Caco-2 (cell line): ENCODE data around the gene PTGES3. TPM values are rescaled to one million over a fixed set of nuclear protein-coding genes. Genes with fewer than 3 reads are reported as not detected.

ENCODE experiments used
- BruUV-seq: library from RNA; stranded (reverse); fragments of 400-500 nt; replicated peaks from 2 replicates; lab custom pipeline; 2021; lab: Mats Ljungman, UMichigan
- CTCF ChIA-PET: fragments of 300-600 bp; sonication (Branson Sonifier 250); formaldehyde crosslinking; loops from one replicate; lab custom pipeline; 2022; ENCODE audit warnings: antibody characterized with exemption; lab: Charles Lee
- POLR2A ChIA-PET: fragments of 300-600 bp; sonication (Branson Sonifier 250); formaldehyde crosslinking; loops from one replicate; lab custom pipeline; 2022; ENCODE audit warnings: antibody characterized with exemption; lab: Charles Lee
- DNase-seq, 2 experiments: peaks; one replicate each; pipeline versions ENCODE4 v3.0.0 to v3.0.0-alpha.2; 2020 to 2022
- H3K27me3 ChIP-seq: replicated peaks from 2 replicates; pipeline ENCODE4 v1.6.0; 2011; ENCODE audit warnings: low read length; ENCODE audit not compliant: control insufficient read depth, insufficient read depth
- H3K36me3 ChIP-seq: 2 replicates; pipeline ENCODE4 v1.5.1; 2011; ENCODE audit warnings: low read length; ENCODE audit not compliant: control insufficient read depth, insufficient read depth
- H3K4me1 ChIP-seq: fragments of 250-450 bp; sonication (Bioruptor Pico); 2 replicates; pipeline ENCODE4 v1.5.1; 2020; ENCODE audit warnings: mild to moderate bottlenecking
- H3K4me3 ChIP-seq: 2 replicates; pipeline ENCODE4 v1.5.1; 2011; ENCODE audit warnings: low read depth, mild to moderate bottlenecking, control low read depth, low read length
- H3K9me3 ChIP-seq: fragments of 250-450 bp; sonication (Bioruptor Pico); 2 replicates; pipeline ENCODE4 v1.5.1; 2020; ENCODE audit warnings: mild to moderate bottlenecking, moderate library complexity
- H3K27ac Mint-ChIP-seq: one replicate; pipeline ENCODE4 v1.8.0; 2022; ENCODE audit warnings: mixed read lengths; ENCODE audit not compliant: unreplicated experiment
- H3K27me3 Mint-ChIP-seq: one replicate; pipeline ENCODE4 v1.8.0; 2022; ENCODE audit warnings: mixed read lengths; ENCODE audit not compliant: insufficient read depth, unreplicated experiment
- H3K36me3 Mint-ChIP-seq: one replicate; pipeline ENCODE4 v1.8.0; 2022; ENCODE audit warnings: mild to moderate bottlenecking, mixed read lengths; ENCODE audit not compliant: insufficient read depth, unreplicated experiment
- H3K4me1 Mint-ChIP-seq: one replicate; pipeline ENCODE4 v1.8.0; 2022; ENCODE audit warnings: low read depth, mixed read lengths; ENCODE audit not compliant: unreplicated experiment
- H3K4me3 Mint-ChIP-seq: one replicate; pipeline ENCODE4 v1.8.0; 2022; ENCODE audit warnings: mild to moderate bottlenecking, moderate library complexity, mixed read lengths; ENCODE audit not compliant: unreplicated experiment
- H3K9me3 Mint-ChIP-seq: one replicate; pipeline ENCODE4 v1.8.0; 2022; ENCODE audit warnings: mixed read lengths; ENCODE audit not compliant: unreplicated experiment
- intact Hi-C: fragments of 100-400 bp; cut with micrococcal nuclease; formaldehyde crosslinking; loops from one replicate; pipeline ENCODE4 v1.10.0; 2022; ENCODE audit not compliant: unreplicated experiment
- total RNA-seq: library from RNA; stranded (reverse); gene quantifications from 2 replicates; pipeline ENCODE4 v1.2.3, GENCODE V29; 2022
- TF ChIP-seq, protein P1 (sequence below), 2 experiments: fragments of 200-600 bp in 1 of 2; IDR thresholded peaks; 1 replicate in 1 of 2; 2 replicates in 1 of 2; pipeline versions ENCODE4 v1.5.1 to v1.8.0; 2011 to 2022; ENCODE audit warnings: antibody characterized with exemption in 1 of 2, control low read depth in 1 of 2, inconsistent platforms in 1 of 2, low read depth in 1 of 2, low read length in 1 of 2, mild to moderate bottlenecking in 1 of 2, moderate library complexity in 1 of 2; ENCODE audit not compliant: insufficient read depth in 1 of 2, severe bottlenecking in 1 of 2, unreplicated experiment in 1 of 2

Gene PTGES3
- total RNA-seq, 1 experiment from 2014 or later, result 242 TPM

- H3K27me3 ChIP-seq, result no peaks in the 10 kb centered on the region
- H3K36me3 ChIP-seq, result 0 out of 2 replicates have a peak, but pooled peaks cover 2% of the 10 kb centered on the region
- ChIA-PET POLR2A (no interaction called here), CTCF (no interaction called here)
- BruUV-seq, result no TSS peak
- no peak overlapping the region for H3K4me3 ChIP-seq
- intact Hi-C loops, result no loop called here
- Mint-ChIP-seq H3K36me3 (peaks cover 79% of the 10 kb centered on the region), H3K9me3 (no peaks in the 10 kb centered on the region), H3K4me1 (no peaks in the 10 kb centered on the region), H3K27me3 (no peaks in the 10 kb centered on the region), H3K27ac (no peak overlapping the region), H3K4me3 (no peak overlapping the region)
- H3K9me3 ChIP-seq, result no peaks in the 10 kb centered on the region
- peaks cover 13% of the 10 kb centered on the region for H3K4me1 ChIP-seq
- TF ChIP-seq, protein P1, sequence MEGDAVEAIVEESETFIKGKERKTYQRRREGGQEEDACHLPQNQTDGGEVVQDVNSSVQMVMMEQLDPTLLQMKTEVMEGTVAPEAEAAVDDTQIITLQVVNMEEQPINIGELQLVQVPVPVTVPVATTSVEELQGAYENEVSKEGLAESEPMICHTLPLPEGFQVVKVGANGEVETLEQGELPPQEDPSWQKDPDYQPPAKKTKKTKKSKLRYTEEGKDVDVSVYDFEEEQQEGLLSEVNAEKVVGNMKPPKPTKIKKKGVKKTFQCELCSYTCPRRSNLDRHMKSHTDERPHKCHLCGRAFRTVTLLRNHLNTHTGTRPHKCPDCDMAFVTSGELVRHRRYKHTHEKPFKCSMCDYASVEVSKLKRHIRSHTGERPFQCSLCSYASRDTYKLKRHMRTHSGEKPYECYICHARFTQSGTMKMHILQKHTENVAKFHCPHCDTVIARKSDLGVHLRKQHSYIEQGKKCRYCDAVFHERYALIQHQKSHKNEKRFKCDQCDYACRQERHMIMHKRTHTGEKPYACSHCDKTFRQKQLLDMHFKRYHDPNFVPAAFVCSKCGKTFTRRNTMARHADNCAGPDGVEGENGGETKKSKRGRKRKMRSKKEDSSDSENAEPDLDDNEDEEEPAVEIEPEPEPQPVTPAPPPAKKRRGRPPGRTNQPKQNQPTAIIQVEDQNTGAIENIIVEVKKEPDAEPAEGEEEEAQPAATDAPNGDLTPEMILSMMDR (IDR thresholded peaks at IDR 0.05; ENCODE audit: insufficient read depth in 1 of 2, low read depth in 1 of 2, low read length in 1 of 2, severe bottlenecking in 1 of 2, unreplicated experiment in 1 of 2), result no peak
- no peak for DNase-seq
These were observed 10.4 kb downstream of the PTGES3 start for GRCh38 chr12:56677680-56678079.

DNA sequence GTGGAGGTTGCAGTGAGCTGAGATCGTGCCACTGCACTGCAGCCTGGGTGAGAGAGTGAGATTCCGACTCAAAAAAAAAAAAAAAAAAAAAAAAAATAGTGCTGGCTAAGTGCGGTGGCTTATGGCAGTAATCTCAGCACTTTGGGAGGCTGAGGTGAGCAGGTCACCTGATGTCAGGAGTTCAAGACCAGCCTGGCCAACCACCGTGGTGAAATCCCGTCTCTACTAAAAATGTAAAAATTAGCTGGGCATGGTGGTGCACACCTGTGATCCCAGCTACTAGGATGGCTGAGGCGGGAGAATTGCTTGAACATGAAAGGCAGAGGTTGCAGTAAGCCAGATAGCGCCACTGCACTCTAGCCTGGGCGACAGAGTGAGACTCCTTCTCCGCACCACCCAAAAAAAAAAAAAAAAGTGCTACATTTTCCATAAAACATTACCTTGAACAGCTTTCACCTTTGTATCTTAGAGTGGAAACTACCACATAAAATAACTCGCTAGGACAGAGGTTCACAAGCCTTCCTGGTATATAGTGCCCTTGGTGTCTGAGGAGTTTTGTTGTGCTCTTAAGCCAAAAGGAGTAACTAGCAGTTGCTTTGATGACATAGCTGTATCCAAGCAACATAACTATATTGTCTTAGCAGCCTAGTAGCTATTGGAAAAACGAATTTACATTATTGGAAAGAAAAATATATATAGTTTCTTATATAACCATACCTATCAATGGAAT lies 11.1 kb downstream of the PTGES3 start:
- H3K4me3 Mint-ChIP-seq, result no peak overlapping the region
- Histone ChIP-seq H3K4me3 (no peak overlapping the region), H3K4me1 (peaks cover 15% of the 10 kb centered on the region), H3K9me3 (no peaks in the 10 kb centered on the region), H3K36me3 (0 out of 2 replicates have a peak, but pooled peaks cover 2% of the 10 kb centered on the region), H3K27me3 (no peaks in the 10 kb centered on the region)
- POLR2A ChIA-PET, result no interaction called here
- CTCF ChIA-PET, result interaction anchor here (0.8 kb wide), 1 partner anchor 41 kb away, joined by 4 read pairs; no protein-coding TSS in a partner anchor
- no peaks in the 10 kb centered on the region for H3K4me1 Mint-ChIP-seq
- intact Hi-C loops, result no loop called here
- DNase-seq, result no peak
- no TSS peak for BruUV-seq
- H3K36me3 Mint-ChIP-seq, result peaks cover 79% of the 10 kb centered on the region
- H3K27me3 Mint-ChIP-seq, result no peaks in the 10 kb centered on the region
- H3K27ac Mint-ChIP-seq, result no peak overlapping the region
- no peaks in the 10 kb centered on the region for H3K9me3 Mint-ChIP-seq
- TF ChIP-seq, protein P1 (IDR thresholded peaks at IDR 0.05; ENCODE audit: insufficient read depth in 1 of 2, low read depth in 1 of 2, low read length in 1 of 2, severe bottlenecking in 1 of 2, unreplicated experiment in 1 of 2), result no peak

DNA sequence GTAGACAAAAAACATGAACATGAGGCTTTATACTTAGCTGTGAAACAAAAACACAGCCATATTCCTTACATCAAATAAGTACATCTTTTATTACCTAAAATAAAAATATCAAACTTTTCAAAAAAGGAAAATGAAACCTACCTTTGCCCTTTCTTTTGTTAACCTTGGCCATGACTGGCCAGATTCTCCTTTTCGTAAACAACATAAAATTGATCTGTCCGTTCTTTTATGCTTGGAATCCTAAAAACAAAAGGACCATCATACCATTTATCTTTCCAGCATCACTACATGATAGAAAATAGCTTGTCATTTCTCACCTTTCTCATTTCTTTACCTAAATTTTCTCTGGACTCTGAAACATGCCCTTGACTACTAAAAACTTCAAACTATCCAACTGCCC lies 16.5 kb downstream of the PTGES3 start:
- ChIA-PET CTCF (interaction anchor here (1.3 kb wide), 1 partner anchor 16 kb away, joined by 5 read pairs; the partner anchor contains the start of gene PTGES3), POLR2A (no interaction called here)
- H3K27me3 ChIP-seq, result no peaks in the 10 kb centered on the region
- H3K4me3 ChIP-seq, result no peak overlapping the region
- Mint-ChIP-seq H3K4me1 (no peaks in the 10 kb centered on the region), H3K9me3 (no peaks in the 10 kb centered on the region), H3K36me3 (peaks cover 86% of the 10 kb centered on the region), H3K4me3 (no peak overlapping the region), H3K27ac (no peak overlapping the region), H3K27me3 (no peaks in the 10 kb centered on the region)
- no peaks in the 10 kb centered on the region for H3K9me3 ChIP-seq
- no peaks in the 10 kb centered on the region; the same call in 1 of the 2 replicates for H3K36me3 ChIP-seq
- no peak for DNase-seq
- TF ChIP-seq, protein P1 (IDR thresholded peaks at IDR 0.05; ENCODE audit: insufficient read depth in 1 of 2, low read depth in 1 of 2, low read length in 1 of 2, severe bottlenecking in 1 of 2, unreplicated experiment in 1 of 2), result no peak
- peaks cover 11% of the 10 kb centered on the region; the same call in 1 of the 2 replicates for H3K4me1 ChIP-seq
- intact Hi-C loops, result no loop called here
- BruUV-seq, result no TSS peak
